ES-I3 (cell line): ENCODE results near the gene KCNK7.
"Not testable (repeated sequence)": the region's sequence is repeated elsewhere in the genome, so short reads cannot be mapped to it uniquely, and the experiment has no call there.

ENCODE experiments used
- H3K36me3 ChIP-seq: 2 replicates; pipeline ENCODE4 v1.6.1; 2013; ENCODE audit warnings: mild to moderate bottlenecking, low read length, control low read depth, moderate library complexity; ENCODE audit not compliant: insufficient read depth
- H3K4me1 ChIP-seq: 2 replicates; pipeline ENCODE4 v1.6.1; 2013; ENCODE audit warnings: mild to moderate bottlenecking, control low read depth, low read length; ENCODE audit not compliant: insufficient read depth
- H3K9ac ChIP-seq: 2 replicates; pipeline ENCODE4 v1.6.1; 2013; ENCODE audit warnings: low read depth, mild to moderate bottlenecking, low read length, moderate library complexity
- H3K9me3 ChIP-seq: 2 replicates; pipeline ENCODE4 v1.6.1; 2013; ENCODE audit warnings: mild to moderate bottlenecking, low read length, moderate library complexity; ENCODE audit not compliant: control insufficient read depth, insufficient read depth

Gene KCNK7

GRCh38 chr11:65595543-65596281, at the start of gene KCNK7:
KCNK7 (minus strand) TSS chr11:65595800; CDS start chr11:65595772, 28 bp downstream.
- Histone ChIP-seq H3K36me3 (no peaks in the 10 kb centered on the region), H3K9ac (no peak within 1 kb of the TSS), H3K9me3 (no peaks in the 10 kb centered on the region), H3K4me1 (no peaks in the 10 kb centered on the region; the same call in 1 of the 2 replicates)

GRCh38 chr11:65644837-65645236, 49.2 kb upstream of the KCNK7 start:
- Histone ChIP-seq H3K36me3 (no peaks in the 10 kb centered on the region), H3K9me3 (no peaks in the 10 kb centered on the region), H3K4me1 (peaks cover 14% of the 10 kb centered on the region), H3K9ac (no peak overlapping the region)

GRCh38 chr11:65643971-65644370, 48.4 kb upstream of the KCNK7 start:
- Histone ChIP-seq H3K9ac (no peak overlapping the region), H3K9me3 (no peaks in the 10 kb centered on the region), H3K4me1 (peaks cover 14% of the 10 kb centered on the region), H3K36me3 (no peaks in the 10 kb centered on the region)

GRCh38 chr11:65642014-65642671, 46.5 kb upstream of the KCNK7 start:
- H3K9me3 ChIP-seq = no peaks in the 10 kb centered on the region
- no peaks in the 10 kb centered on the region for H3K36me3 ChIP-seq
- H3K4me1 ChIP-seq = peaks cover 23% of the 10 kb centered on the region
- H3K9ac ChIP-seq = peak overlapping the region; percentile 52; the same call in 1 of the 2 replicates

- Histone ChIP-seq H3K9me3 (no peaks in the 10 kb centered on the region), H3K9ac (peak overlapping the region; percentile 52; the same call in 1 of the 2 replicates), H3K4me1 (peaks cover 26% of the 10 kb centered on the region), H3K36me3 (no peaks in the 10 kb centered on the region)
Observed at GRCh38 chr11:65641297-65642013, 45.9 kb upstream of the KCNK7 start.

- Histone ChIP-seq H3K9me3 (no peaks in the 10 kb centered on the region), H3K36me3 (peaks cover 3% of the 10 kb centered on the region; the same call in 1 of the 2 replicates), H3K9ac (no peak overlapping the region), H3K4me1 (peaks cover 26% of the 10 kb centered on the region)
Observed at GRCh38 chr11:65640483-65641296, 45.1 kb upstream of the KCNK7 start.

- peaks cover 26% of the 10 kb centered on the region for H3K4me1 ChIP-seq
Observed at GRCh38 chr11:65639623-65640482, 44.3 kb upstream of the KCNK7 start.

GRCh38 chr11:65639228-65639597, 43.6 kb upstream of the KCNK7 start:
- not testable (repeated sequence) for H3K9me3 ChIP-seq, H3K36me3 ChIP-seq, H3K9ac ChIP-seq
- H3K4me1 ChIP-seq = peaks cover 26% of the 10 kb centered on the region

More at GRCh38 chr11:65639623-65640482, 44.3 kb upstream of the KCNK7 start:
- Histone ChIP-seq H3K36me3 (peaks cover 6% of the 10 kb centered on the region; the same call in 1 of the 2 replicates), H3K9me3 (no peaks in the 10 kb centered on the region), H3K9ac (no peak overlapping the region)

GRCh38 chr11:65637794-65638419, 42.3 kb upstream of the KCNK7 start, which contains the start of gene SIPA1:
SIPA1 (plus strand) TSS chr11:65638101; CDS start chr11:65640922, 2,821 bp downstream.
- Histone ChIP-seq H3K9ac (peak within 1 kb of the TSS; percentile 84), H3K36me3 (peaks cover 14% of the 10 kb centered on the region; the same call in 1 of the 2 replicates), H3K9me3 (no peaks in the 10 kb centered on the region), H3K4me1 (peaks cover 16% of the 10 kb centered on the region)

GRCh38 chr11:65637032-65637557, 41.5 kb upstream of the KCNK7 start:
- Histone ChIP-seq H3K9me3 (no peaks in the 10 kb centered on the region), H3K4me1 (peaks cover 12% of the 10 kb centered on the region), H3K9ac (peak overlapping the region; percentile 84), H3K36me3 (peaks cover 14% of the 10 kb centered on the region; the same call in 1 of the 2 replicates)

- H3K9ac ChIP-seq = no peak overlapping the region
- H3K36me3 ChIP-seq = peaks cover 14% of the 10 kb centered on the region; the same call in 1 of the 2 replicates
- H3K9me3 ChIP-seq = no peaks in the 10 kb centered on the region
- peaks cover 12% of the 10 kb centered on the region for H3K4me1 ChIP-seq
Observed at GRCh38 chr11:65636108-65637031, 40.8 kb upstream of the KCNK7 start.
